Activated T-helper 1 cell treated with Interleukin-2 at 50 U/mL for 16 hours (primary cell): ENCODE data around the gene ZBTB7B.
"Not testable (repeated sequence)": the region's sequence is repeated elsewhere in the genome, so short reads cannot be mapped to it uniquely, and the experiment has no call there.

ENCODE experiments used
- DNase-seq: peaks from one replicate; pipeline ENCODE4 v3.0.0-alpha.2; 2020; ENCODE audit warnings: low read depth

Gene ZBTB7B

DNA sequence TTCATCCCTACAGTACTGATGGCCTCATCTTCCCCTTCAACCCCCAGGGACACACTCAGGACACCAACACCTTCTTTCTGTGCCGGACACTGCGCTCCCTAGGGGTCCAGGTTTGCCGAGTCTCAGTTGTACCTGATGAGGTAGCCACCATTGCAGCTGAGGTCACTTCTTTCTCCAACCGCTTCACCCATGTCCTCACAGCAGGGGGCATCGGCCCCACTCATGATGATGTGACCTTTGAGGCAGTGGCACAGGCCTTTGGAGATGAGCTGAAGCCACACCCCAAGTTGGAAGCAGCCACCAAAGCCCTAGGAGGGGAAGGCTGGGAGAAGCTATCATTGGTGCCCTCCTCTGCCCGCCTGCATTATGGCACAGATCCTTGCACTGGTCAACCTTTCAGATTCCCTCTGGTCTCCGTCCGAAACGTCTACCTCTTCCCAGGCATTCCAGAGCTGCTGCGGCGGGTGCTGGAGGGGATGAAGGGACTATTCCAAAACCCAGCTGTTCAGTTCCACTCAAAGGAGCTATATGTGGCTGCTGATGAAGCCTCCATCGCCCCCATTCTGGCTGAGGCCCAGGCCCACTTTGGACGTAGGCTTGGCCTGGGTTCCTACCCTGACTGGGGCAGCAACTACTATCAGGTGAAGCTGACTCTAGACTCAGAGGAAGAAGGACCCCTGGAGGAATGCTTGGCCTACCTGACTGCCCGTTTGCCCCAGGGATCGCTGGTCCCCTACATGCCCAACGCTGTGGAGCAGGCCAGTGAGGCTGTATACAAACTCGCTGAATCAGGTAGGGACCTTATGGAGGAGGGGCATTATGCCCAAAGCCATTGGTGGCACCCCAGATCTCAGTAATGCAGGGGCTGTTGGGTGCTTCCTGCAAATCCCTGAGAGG lies 14.3 kb upstream of the ZBTB7B start:
- no peak for DNase-seq

DNA sequence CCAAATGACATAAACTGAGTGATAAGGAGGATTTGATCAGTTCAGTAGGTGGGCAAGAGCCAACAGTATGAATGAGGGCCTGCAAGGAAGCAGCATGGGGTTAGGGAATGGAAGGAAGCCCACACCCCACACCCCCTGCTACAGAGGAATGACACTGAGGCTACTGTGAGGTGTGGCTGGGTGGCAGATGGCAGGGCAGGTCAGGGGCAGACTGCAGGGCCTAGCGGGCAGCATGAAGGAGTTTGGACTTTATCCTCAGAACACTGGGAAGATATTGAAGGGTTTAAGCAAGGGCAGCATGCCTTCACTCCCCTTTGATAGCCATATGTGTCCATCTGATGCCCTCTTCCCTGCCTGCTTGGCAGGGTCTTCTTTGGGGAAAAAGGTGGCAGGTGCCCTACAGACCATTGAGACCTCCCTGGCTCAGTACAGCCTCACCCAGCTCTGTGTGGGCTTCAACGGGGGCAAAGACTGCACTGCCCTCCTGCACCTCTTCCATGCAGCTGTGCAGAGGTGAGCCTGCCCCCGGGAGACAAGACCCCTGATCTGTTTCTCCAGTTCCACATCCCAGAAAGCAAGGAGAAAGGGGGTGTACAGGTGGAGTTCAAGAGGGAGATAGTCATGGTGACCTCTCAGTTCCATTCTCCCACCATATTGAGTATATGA lies 13.3 kb upstream of the ZBTB7B start:
- DNase-seq: no peak

DNA sequence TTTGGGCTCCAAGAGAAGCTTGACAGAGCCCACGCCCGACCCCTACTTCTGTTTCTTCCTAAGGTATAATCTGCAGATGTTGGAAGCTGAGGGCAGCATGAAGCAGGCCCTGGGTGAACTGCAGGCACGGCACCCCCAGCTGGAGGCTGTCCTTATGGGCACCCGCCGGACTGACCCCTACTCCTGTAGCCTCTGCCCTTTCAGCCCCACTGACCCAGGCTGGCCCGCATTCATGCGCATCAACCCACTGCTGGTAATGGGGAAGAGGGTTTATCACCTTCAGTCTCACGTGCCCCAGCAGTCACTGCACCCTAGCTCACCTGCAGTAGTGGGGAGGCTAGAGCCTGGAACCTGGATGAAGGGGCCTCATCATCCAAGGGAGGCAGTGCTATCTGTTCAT lies 12.3 kb upstream of the ZBTB7B start:
- DNase-seq: no peak

DNA sequence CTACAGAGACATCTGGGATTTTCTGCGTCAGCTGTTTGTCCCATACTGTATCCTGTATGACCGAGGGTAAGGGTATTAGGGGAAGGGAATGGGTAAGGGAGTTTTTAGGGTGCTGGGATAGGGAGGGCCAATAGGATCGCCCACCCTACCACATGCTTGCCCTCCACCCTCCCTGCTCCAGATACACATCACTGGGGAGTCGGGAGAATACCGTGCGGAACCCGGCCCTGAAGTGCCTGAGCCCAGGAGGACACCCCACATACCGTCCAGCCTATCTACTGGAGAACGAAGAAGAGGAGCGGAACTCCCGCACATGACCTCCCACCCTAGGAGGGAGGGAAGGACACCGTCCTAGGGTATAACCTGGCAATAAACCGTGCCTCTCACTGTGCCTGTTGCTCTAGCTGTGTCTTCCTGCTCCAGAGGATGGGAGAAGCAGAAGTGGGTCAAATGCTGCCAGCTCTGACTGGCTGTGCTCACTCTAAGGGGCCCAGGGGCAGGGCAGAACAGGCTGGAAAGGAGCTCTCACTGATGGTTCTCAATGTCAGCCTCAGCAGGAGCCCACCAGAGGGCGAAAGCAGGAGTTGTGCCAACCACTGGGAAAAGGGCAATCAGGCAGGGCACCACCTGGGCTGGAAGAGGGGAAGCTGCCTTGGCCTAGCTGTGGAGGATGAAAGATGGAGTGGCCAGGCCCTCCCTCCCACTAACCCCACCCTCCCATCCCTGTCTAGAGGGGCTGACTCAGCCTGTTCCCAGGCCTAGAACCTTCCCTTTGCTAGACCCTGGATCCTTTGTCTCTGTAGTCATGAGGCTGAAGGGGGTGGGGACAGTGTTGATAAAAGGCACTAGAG lies 9.7 kb upstream of the ZBTB7B start:
- DNase-seq: no peak

DNA sequence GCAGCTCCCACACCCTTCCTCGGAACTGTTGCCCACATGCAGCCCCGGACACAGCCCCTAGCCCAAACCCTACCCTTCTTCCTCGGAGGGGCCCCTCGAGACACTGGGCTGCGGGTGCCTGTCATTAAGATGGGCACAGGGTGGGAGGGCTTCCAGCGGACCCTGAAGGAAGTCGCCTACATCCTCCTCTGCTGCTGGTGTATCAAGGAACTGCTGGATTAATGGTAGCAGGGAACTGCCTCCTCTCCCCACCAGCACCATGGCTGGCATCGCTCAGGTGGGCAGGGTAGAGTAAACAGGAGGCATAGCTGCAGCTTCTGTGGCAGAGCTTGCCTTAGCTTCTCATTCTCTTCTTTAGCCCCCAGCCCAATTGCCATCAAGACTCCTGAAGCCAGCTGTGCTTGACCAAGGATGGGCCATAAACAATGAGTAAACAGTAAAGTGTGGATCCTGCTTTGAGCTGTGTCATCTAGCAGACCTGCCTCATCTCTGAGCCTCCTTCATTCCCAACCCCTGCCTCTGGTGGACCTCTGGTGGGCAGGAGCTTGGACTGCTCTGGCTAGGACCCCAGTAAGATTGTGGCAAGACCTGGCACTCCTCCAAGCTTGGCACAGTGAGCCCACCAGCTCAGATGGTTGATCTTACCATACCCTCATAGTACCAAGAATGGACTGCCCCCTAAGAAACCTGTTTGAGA lies 8.9 kb upstream of the ZBTB7B start, which contains the start of gene LENEP:
LENEP (plus strand) TSS at position 15 of the 697 bp plus-strand sequence; CDS start at position 37, 22 bp downstream.
- DNase-seq: no peak

DNA sequence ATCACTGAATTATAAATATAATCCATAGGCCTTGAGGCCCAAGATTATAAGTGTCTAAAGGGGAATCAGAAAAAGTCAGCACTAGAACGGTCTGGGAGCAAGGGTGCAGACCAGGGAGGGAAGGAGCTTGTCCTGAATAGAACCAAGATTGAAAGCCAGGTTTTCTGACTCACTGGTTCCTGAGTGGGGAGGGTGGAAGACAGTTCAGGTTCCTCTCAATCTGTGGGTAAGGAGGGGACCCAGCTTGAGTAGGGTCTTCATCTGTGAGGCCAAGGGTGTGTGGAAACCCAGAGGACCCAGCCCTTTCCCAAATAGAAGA lies 8.4 kb upstream of the ZBTB7B start:
- no peak for DNase-seq

DNA sequence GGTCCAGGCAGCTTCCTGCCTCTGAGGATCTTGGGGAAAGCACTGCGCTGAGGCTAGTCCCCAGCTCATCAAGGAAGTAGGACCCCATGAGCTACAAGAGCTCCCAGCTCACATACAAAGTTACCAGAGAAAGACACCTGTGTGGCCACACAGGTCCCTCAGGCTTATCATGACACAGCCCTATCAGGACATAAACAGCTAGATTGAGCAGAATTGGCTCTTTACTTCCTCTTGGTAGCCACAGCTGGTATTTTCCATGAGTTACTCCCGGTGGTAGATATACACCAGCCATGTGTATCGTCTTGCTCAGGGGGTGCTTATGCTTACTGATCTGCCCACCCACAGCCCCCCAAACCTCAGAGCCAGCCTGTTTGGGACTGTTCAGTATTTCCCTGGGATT lies 8.0 kb upstream of the ZBTB7B start:
- DNase-seq: no peak

DNA sequence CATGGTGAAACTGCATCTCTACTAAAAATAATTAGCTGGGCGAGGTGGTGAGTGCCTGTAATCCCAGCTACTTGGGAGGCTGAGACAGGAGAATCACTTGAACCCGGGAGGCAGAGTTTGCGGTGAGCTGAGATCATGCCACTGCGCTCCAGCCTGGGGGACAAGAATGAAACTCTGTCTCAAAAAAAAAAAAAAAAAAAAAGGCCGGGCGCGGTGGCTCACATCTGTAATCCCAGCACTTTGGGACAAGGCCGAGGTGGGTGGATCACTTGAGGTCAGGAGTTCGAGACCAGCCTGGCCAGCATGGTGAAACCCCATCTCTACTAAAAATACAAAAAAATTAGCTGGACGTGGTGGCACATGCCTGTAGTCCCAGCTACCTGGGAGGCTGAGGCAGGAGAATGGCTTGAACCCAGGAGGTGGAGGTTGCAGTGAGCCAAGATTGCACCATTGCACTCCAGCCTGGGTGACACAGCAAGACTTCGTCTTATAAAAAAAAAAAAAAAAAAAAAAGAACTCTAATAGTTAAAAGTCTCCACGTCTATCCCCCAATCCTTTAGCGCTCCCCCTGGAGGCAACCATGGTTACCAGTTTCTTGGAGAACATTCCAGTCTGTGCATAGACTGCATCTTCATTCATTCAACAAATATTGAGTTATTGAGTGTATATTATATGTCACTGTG lies 7.2 kb upstream of the ZBTB7B start:
- DNase-seq: not testable (repeated sequence)

DNA sequence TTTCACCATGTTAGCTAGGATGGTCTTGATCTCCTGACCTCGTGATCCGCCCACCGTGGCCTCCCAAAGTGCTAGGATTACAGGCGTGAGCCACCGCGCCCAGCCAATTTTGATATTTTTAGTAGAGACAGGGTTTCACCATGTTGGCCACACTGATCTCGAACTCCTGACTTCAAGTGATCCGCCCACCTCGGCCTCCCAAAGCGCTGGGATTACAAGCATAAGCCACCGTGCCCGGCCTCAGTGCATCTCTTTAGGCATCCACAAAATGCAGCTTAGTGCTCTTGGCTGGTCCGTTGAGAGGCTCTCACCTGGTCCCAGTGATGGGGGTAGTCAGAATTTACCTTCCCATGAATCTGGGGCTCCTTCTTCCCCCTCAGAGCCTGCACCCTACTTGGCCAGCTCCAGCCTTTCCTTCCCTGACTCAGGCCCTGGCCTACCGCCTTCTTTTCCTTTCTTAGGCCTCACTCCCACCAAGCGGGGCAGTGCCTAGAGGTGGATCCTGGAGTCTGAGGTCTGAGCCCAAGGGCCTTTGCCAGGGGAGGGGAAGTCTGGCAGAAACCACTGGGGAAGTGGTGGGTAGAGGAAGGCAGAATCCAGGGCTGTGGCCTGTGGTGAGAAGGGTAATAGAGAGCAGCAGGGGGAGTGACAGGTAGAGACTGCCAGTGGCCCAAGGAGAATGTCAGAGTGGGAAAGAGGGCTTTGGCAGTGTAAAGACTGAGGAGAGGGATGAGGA lies 5.5 kb upstream of the ZBTB7B start:
- no peak for DNase-seq

DNA sequence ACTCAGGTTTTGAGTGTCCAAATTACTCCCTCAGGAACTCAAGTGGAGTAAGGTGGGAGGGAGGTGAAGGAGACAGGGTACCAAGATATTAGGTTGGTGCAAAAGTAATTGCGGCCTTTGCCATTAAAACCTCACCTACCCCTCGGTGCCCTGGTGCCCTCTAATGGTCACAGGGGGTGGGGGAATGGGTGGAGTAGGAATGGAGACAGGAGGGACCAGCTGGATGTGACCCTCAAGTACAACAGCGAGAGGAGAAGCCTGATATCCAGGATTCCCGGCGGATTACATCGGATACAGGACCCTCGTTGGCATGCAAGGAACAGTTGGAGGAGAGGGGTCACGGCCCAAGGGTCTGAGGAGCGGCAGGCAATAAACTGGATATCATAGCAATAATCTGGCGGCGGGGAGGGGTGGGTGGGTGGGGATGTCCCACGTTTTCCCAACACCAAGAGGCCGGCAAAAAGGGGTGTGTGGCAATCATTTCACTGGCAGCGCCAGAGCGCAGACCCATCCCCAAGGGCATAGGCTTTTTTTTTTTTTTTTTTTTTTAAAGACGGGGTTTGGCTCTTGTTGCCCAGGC lies 4.3 kb upstream of the ZBTB7B start:
- DNase-seq: no peak

DNA sequence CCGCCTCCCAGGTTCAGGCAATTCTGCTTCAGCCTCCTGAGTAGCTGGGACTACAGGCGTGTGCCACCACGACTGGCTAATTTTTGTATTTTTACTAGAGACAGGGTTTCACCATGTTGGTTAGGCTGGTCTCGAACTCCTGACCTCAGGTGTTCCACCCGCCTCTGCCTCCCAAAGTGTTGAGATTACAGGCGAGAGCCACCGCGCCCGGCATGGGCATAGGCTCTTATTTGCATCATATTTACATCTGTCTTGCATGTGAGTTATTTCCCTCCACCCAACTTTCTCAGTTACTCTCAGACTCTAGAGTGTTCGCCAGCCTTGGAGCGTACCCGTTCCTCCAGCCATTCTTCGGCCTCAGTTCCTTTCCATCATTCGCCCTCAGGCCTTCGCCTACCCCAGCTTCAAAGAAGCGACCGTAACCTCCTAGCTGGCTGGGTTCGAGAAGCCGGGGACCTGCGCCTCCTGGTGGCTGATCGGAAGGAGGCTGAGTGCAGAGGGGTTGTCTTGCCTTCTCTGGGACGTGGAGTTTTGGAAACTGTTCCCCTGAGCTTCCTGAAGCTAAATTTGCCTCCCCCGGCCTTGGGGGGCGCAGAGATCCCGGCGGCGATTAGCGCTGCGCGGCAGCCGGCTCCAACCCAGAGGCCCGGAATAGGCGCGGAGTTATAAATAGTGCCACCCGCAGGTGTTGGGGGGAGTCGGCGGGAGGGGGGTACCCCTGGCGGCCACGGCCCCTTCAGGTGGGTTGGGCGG lies 3.6 kb upstream of the ZBTB7B start:
- DNase-seq: peak; percentile 52

DNA sequence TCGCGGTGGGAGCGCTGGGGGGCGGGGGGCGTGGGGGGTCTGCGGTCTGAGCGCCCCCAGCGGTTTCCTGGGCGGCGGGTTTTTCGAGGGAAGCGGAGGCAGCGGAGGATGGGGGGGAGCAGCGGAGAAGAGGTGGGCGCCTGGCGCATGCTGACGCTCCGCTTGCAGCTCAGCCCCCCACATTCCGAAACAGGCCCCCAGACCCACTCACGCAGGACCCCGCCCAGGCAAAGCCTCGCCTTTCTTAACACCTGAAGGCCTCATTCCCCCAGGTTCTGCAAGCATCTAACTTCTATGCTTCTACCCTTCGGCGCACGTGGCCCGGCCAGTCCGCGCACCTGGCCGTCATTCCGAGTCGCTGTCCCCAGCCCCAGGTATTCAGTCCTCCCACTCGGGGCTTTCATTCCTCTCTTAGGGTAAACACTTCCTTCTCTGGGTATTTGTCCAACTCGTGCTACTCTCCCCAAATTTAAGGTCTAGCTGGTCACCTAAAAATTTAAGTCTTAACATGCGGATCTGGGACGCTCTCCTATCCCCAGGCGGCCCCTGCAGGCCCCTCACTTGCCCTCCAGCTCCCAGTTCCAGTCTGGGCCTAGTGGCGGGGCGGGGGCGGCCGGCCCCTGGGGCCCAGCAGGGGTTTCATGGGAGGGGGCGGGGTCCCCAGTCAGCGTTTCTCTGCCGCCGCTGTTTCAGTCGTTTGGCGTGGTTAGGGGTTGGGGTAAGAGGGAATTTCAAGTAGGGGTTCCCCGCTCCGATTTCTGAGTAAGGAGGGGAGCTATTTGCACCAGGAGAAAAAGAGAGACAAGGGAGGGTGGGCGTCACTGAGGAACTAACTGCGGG lies 2.8 kb upstream of the ZBTB7B start:
- DNase-seq: no peak

DNA sequence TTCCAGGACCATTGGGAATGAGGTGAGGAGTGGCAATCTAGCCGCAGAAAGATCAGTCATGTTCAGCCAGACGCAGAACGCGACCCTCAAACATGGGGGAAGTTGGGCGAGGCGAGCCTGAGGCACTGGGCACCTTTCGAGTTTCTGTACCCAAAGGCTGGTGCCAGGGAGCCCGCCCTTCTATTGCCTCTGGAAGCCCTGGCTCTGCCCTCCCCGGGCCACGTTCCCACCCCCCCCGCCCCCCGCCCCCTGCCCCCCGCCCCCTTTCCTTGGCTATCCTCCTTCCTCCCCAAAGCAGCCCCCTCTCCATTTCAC lies 2.2 kb upstream of the ZBTB7B start:
- DNase-seq: no peak

DNA sequence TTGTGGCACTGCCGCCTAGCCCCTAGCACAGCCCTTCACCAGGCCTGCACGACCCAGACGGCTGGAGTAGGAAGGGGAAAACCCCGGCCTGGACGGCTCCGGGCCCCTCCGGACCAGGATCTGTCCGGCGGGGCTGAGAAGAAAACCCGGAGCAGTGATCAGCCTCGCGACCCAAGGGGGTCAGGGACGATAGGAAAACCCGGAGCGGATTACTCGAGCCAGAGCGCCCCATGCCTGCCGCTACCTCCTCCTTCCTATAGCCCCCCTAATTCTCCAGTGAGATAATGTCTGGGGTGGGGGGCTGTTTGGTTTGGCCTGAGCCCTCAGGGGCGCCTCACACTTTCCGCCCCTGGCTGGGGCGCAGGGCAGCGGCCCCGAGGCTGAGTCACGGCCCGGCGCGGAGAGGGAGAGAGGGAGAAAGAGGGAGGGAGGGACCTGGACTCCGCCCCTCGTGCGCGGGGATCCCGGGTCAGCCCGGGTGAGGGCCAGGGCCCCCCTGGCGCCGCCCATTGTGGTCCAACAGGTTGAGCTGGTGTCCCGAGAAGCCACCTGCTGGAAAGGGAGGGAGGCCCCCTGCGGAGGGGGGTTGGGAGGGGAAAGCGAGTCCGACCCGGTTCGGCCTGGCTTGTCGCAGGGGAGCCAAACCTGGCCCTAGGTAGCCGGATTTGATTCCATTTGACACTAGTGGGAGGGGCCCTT lies 1.7 kb upstream of the ZBTB7B start:
- peak; percentile 71 for DNase-seq

DNA sequence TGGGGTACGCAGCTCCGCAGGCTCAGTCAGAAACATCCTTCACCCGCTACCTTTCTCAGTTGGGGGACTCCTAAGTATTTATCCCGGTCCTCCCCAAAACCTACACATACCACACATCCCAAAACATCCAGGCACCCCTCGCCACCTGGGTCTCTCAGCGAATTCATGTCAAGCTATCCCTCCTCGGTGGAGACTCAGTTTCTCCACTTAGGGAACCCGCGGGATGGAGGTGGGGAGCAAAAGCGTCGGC lies 1.3 kb upstream of the ZBTB7B start:
- DNase-seq: no peak

DNA sequence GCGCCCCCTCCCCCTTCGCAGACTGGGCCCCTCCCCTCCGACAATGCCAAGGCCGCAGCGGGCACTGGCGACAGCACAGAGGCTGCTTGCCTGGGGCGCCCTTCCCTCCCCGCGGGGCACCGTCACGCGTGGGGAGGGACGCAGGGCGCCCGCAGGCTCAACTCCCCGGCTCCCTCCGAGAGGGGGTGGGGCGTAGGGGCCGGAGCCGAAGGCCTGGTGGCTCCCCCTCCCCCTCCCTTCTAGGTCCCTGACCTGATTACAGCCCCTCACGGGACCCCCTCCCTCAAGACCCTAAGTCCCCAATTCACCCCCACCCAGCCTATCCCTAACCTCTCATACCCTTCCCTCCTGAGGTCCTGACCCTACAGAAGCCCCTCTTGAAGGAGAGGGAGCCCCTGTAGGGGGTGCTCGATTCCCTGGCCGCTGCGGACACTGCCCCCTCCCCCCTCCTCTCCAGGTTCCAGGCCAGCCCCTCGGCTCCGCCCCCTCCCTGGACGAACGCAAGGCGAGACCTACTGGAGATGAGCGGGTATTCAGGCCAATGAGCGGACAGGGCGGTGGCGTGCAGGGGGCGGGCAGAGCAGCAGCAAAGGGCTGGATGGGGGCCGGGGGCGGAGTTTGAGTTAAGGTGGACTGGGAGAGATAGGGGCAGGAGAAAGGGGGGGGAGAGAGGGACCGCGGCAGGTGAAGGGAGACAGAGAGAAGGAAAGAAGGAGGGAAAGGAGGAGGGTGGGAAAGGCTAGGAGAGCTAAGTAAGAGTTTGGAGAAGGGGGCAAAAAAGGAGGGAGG lies 733 bp upstream of the ZBTB7B start:
- peak; percentile 96 for DNase-seq

DNA sequence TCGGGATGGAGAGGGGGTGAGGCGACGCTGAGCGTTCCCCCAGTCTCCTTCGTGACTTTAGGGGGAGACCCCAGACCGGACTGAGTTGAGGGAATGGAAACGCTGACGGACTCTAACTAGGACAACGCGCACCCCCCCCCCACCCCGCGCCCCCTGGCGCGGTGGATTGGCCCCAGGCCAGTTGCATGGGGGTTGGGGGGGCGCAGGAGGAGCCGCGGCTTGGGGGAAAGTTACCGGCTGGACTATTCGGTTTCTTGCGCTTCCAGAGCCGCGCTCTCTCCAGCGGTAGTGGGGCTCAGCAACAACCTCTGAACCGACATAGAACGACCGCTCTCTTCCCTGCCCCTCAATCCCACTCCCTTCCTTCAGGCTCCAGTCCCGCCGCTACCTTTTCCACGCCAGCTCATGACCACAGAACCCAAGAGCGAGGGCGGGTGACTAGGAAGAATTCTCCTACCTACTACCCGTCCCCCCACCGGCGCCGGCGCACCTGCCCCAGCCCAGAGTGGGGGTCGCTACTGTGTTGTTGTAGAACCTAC lies 694 bp downstream of the ZBTB7B start:
- no peak for DNase-seq
